Measurements from ENCODE around the gene STIM1. TPM values are rescaled to one million over a fixed set of nuclear protein-coding genes. Genes with fewer than 3 reads are reported as not detected.

Gene STIM1
- total RNA-seq, 3 donors from 2014 or later (not counting 1 experiment from before 2014, with no cell fraction given) = 171 to 187 (median 175) TPM

DNA sequence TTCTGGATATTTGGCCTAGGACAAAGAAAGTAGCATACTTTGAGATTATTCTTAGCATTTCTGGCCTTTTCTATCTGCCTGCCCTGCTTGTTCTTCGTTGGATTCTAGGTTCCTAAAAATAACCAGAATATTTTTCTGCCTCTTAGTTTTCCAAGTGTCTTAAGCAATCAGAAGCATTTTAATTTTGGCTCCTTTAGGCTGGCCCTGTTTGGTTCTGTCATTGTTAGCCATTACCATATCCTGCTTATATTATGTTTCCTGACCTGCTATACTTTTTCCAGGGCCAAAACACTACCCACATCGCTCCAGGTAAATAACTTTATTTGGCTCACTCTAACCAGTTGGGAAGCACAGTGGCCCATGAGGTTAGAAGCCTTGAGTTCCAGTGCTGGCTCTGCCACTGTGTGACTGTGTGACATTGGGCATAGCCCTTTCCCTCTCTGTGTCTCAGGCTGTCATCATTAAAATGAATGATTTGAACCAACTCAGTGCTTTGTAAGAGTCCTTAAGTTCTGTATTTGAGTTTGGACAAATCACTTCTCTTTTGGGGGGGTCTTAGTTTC lies 91.1 kb downstream of the STIM1 start:
- Histone ChIP-seq H3K27ac (ENCODE audit: low read length) (peak overlapping the region; percentile 82), H3K36me3 (ENCODE audit: control insufficient read depth, insufficient read depth, low read length) (no peaks in the 10 kb centered on the region), H3K4me3 (ENCODE audit: low read length) (no peak overlapping the region), H3K4me1 (ENCODE audit: control insufficient read depth, insufficient read depth, low read length) (peaks cover 80% of the 10 kb centered on the region), H3K27me3 (ENCODE audit: control insufficient read depth, insufficient read depth, low read length) (no peaks in the 10 kb centered on the region), H3K9me3 (ENCODE audit: control insufficient read depth, insufficient read depth, low read length) (no peaks in the 10 kb centered on the region)
- H3K4me3 Mint-ChIP-seq = peak overlapping the region; percentile 84
- TF ChIP-seq, protein P1, sequence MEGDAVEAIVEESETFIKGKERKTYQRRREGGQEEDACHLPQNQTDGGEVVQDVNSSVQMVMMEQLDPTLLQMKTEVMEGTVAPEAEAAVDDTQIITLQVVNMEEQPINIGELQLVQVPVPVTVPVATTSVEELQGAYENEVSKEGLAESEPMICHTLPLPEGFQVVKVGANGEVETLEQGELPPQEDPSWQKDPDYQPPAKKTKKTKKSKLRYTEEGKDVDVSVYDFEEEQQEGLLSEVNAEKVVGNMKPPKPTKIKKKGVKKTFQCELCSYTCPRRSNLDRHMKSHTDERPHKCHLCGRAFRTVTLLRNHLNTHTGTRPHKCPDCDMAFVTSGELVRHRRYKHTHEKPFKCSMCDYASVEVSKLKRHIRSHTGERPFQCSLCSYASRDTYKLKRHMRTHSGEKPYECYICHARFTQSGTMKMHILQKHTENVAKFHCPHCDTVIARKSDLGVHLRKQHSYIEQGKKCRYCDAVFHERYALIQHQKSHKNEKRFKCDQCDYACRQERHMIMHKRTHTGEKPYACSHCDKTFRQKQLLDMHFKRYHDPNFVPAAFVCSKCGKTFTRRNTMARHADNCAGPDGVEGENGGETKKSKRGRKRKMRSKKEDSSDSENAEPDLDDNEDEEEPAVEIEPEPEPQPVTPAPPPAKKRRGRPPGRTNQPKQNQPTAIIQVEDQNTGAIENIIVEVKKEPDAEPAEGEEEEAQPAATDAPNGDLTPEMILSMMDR (IDR thresholded peaks at IDR 0.05) = no peak
- WGBS (ENCODE audit: insufficient coverage) = 35% methylated on average over 2 of the region's 2 CpGs
- no peaks in the 10 kb centered on the region for H3K9me3 Mint-ChIP-seq
- H3K27ac Mint-ChIP-seq = peak overlapping the region; percentile 87 to 91
- intact Hi-C loops (cut with micrococcal nuclease) = loop anchor here (1.0 to 5.0 kb wide), 3 partner anchors 26 to 126 kb away; no protein-coding TSS in a partner anchor
- H3K4me1 Mint-ChIP-seq = peaks cover 96% of the 10 kb centered on the region in 2 donors
- no peaks in the 10 kb centered on the region for H3K36me3 Mint-ChIP-seq
- ATAC-seq (peak; percentile 26 to 36 (median 34)), DNase-seq (peak in 1 of 2 donors; percentile 38)
- H3K27me3 Mint-ChIP-seq (ENCODE audit: low read depth in 2 of 2) = no peaks in the 10 kb centered on the region

DNA sequence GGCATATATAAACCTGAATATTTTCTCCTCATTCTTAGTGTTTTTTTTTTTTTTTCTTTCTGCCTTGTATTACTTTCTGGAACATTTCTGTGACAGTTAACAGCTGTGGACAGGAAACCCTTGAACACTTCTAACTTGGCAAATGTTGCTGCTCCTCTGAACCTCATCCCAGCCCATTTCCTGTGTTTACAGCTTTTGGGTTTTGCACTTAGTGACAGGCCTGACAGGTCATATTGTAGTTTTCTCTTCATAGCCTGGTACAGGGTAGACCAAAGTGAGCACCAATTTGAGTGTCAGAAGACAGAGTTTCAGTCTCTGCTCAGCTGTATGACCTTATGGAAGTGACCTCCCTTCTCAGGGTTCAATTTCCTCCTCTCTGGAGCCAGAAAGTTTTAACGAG lies 91.6 kb downstream of the STIM1 start:
- Histone ChIP-seq H3K4me1 (ENCODE audit: control insufficient read depth, insufficient read depth, low read length) (peaks cover 80% of the 10 kb centered on the region), H3K4me3 (ENCODE audit: low read length) (no peak overlapping the region), H3K27ac (ENCODE audit: low read length) (peak overlapping the region; percentile 82), H3K9me3 (ENCODE audit: control insufficient read depth, insufficient read depth, low read length) (no peaks in the 10 kb centered on the region), H3K27me3 (ENCODE audit: control insufficient read depth, insufficient read depth, low read length) (no peaks in the 10 kb centered on the region), H3K36me3 (ENCODE audit: control insufficient read depth, insufficient read depth, low read length) (no peaks in the 10 kb centered on the region)
- TF ChIP-seq, protein P1 (IDR thresholded peaks at IDR 0.05) = no peak
- H3K4me3 Mint-ChIP-seq = peak overlapping the region; percentile 84
- DNase-seq (peak; percentile 44 to 84), ATAC-seq (peak; percentile 78 to 92 (median 91))
- H3K9me3 Mint-ChIP-seq = no peaks in the 10 kb centered on the region
- H3K27ac Mint-ChIP-seq = peak overlapping the region; percentile 87 to 91
- WGBS (ENCODE audit: insufficient coverage) = no CpG with 5 or more reads among the region's 1 CpG
- H3K27me3 Mint-ChIP-seq (ENCODE audit: low read depth in 2 of 2) = no peaks in the 10 kb centered on the region
- peaks cover 96% of the 10 kb centered on the region in 2 donors for H3K4me1 Mint-ChIP-seq
- H3K36me3 Mint-ChIP-seq = no peaks in the 10 kb centered on the region
- intact Hi-C loops (cut with micrococcal nuclease) = loop anchor here (1.0 to 5.0 kb wide), 3 partner anchors 27 to 125 kb away; no protein-coding TSS in a partner anchor

DNA sequence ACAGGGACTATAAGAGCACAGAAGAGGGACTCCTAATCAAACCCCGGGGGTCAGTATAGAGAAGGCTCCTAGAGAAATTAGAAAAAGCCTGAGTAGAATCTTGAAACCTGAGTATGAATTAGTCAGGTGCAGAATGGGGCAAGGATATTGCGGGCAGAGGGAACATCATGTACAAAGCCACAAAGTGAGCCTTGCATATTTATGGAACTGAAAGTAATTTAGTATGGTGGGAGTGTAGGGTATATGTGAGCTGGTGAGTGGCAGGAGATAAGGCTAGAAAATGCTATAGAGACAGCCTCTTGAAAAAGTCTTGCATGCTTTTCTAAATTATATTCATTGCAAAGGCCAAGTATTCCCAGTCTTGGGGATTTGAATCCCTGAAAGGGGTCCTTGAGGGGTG lies 93.7 kb downstream of the STIM1 start:
- DNase-seq = peak in 1 of 2 donors; percentile 59
- H3K27ac ChIP-seq (ENCODE audit: low read length) = peak overlapping the region; percentile 82
- no peaks in the 10 kb centered on the region for H3K36me3 ChIP-seq (ENCODE audit: control insufficient read depth, insufficient read depth, low read length)
- Mint-ChIP-seq H3K27ac (peak overlapping the region; percentile 87 to 91), H3K9me3 (no peaks in the 10 kb centered on the region), H3K36me3 (no peaks in the 10 kb centered on the region), H3K4me1 (peaks cover 96% of the 10 kb centered on the region in 2 donors), H3K27me3 (ENCODE audit: low read depth in 2 of 2) (no peaks in the 10 kb centered on the region), H3K4me3 (peak overlapping the region; percentile 64)
- WGBS (ENCODE audit: insufficient coverage) = 5% methylated on average over 2 of the region's 2 CpGs
- no peak overlapping the region for H3K4me3 ChIP-seq (ENCODE audit: low read length)
- H3K27me3 ChIP-seq (ENCODE audit: control insufficient read depth, insufficient read depth, low read length) = no peaks in the 10 kb centered on the region
- H3K4me1 ChIP-seq (ENCODE audit: control insufficient read depth, insufficient read depth, low read length) = peaks cover 82% of the 10 kb centered on the region
- TF ChIP-seq, protein P1 (IDR thresholded peaks at IDR 0.05) = no peak
- intact Hi-C loops (cut with micrococcal nuclease) = loop anchor here (1.0 to 5.0 kb wide), 4 partner anchors 42 to 123 kb away; no protein-coding TSS in a partner anchor
- no peaks in the 10 kb centered on the region for H3K9me3 ChIP-seq (ENCODE audit: control insufficient read depth, insufficient read depth, low read length)
- peak; percentile 26 to 40 (median 26) for ATAC-seq
